Neural progenitor cell (in vitro differentiated cells): ENCODE results near the gene VAT1L.

Experiments used
- CTCF ChIP-seq: fragments of 200-600 bp; sonication (generic); IDR thresholded peaks from 2 replicates; pipeline ENCODE4 v1.5.1; 2017; ENCODE audit warnings: antibody characterized with exemption, mild to moderate bottlenecking
- EZH2phosphoT487 ChIP-seq: fragments of 200-600 bp; sonication (generic); IDR thresholded peaks from 2 replicates; pipeline ENCODE4 v1.6.1; 2017; ENCODE audit warnings: antibody characterized with exemption

DNA sequence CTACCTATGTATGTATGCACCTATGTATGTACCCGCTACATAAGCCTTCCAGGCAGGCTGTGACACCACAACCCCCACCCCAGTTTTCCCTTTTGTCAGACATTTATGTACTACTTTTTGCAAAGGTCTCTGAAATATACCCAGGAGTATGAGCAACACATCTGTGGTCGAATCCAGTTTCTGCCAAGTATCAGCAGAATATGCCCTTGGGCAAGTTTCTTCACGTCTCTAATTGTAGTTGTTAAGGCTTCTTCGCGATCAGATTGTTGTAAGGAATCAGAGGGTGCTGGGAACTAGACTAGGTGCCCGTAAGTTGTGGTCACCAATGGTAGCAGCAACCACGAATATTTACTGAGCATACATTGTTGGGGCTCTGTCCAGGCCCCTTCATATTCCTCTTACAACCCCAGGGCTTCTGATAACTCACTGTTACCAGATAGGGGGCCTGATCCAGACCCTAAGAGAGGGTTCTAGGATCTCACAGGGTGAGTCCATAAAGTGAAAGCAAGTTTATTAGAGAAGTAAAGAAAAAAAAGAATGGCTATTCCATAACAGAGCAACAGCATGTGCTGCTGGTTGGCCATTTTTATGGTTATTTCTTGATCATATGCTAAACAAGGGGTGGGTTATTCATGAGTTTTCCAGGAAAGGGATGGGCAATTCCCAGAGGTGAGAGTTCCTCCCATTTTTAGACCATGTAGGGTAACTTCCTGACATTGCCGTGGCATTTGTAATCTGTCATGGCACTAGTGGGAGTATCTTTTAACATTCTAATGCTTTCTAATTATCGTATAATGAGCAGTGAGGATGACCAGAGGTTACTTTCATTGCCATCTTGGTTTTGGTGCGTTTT is 49.4 kb upstream of the VAT1L start:
- TF ChIP-seq CTCF: no peak
- no peak for TF ChIP-seq EZH2phosphoT487
